Mesothelial cell of epicardium (in vitro differentiated cells): Measurements from ENCODE around the gene OTUB2. TPM values are rescaled to one million over a fixed set of nuclear protein-coding genes. Genes with fewer than 3 reads are reported as not detected.

Experiments
- DNase-seq, 2 experiments: peaks; one replicate each; pipeline ENCODE4 v3.0.0; 2021; ENCODE audit warnings: low spot score in 2 of 2; ENCODE audit not compliant: unreplicated experiment in 2 of 2
- H3K27ac Mint-ChIP-seq: 2 replicates; pipeline ENCODE4 v1.8.0; 2021; ENCODE audit warnings: mixed read lengths
- H3K27me3 Mint-ChIP-seq: 2 replicates; pipeline ENCODE4 v1.8.0; 2021; ENCODE audit warnings: low read depth, mixed read lengths
- H3K36me3 Mint-ChIP-seq: 2 replicates; pipeline ENCODE4 v1.8.0; 2021; ENCODE audit warnings: mixed read lengths
- H3K4me1 Mint-ChIP-seq: 2 replicates; pipeline ENCODE4 v1.8.0; 2021; ENCODE audit warnings: mixed read lengths
- H3K4me3 Mint-ChIP-seq: 2 replicates; pipeline ENCODE4 v1.8.0; 2021; ENCODE audit warnings: mild to moderate bottlenecking, moderate library complexity, mixed read lengths
- H3K9me3 Mint-ChIP-seq: 2 replicates; pipeline ENCODE4 v1.8.0; 2021; ENCODE audit warnings: mixed read lengths
- total RNA-seq: library from RNA; stranded (reverse); gene quantifications from 3 replicates; pipeline ENCODE4 v1.2.1, GENCODE V29; 2021
- TF ChIP-seq, protein P1 (sequence below): fragments of 200-600 bp; sonication (generic); IDR thresholded peaks from one replicate; pipeline ENCODE4 v1.5.0; 2021; ENCODE audit warnings: antibody characterized with exemption; ENCODE audit not compliant: unreplicated experiment

The OTUB2 gene
- total RNA-seq, 1 donor from 2014 or later: 6.6 TPM

GRCh38 chr14:94080621-94081385, 54.7 kb downstream of the OTUB2 start, which contains the start of the genes DDX24 and IFI27L1:
DDX24 (minus strand) TSS chr14:94081202; CDS start chr14:94079742, 1,460 bp downstream.
IFI27L1 (plus strand) TSS chr14:94081310; CDS start chr14:94096938, 15,628 bp downstream.
- DNase-seq: peak; percentile 91 to 96
- TF ChIP-seq, protein P1, sequence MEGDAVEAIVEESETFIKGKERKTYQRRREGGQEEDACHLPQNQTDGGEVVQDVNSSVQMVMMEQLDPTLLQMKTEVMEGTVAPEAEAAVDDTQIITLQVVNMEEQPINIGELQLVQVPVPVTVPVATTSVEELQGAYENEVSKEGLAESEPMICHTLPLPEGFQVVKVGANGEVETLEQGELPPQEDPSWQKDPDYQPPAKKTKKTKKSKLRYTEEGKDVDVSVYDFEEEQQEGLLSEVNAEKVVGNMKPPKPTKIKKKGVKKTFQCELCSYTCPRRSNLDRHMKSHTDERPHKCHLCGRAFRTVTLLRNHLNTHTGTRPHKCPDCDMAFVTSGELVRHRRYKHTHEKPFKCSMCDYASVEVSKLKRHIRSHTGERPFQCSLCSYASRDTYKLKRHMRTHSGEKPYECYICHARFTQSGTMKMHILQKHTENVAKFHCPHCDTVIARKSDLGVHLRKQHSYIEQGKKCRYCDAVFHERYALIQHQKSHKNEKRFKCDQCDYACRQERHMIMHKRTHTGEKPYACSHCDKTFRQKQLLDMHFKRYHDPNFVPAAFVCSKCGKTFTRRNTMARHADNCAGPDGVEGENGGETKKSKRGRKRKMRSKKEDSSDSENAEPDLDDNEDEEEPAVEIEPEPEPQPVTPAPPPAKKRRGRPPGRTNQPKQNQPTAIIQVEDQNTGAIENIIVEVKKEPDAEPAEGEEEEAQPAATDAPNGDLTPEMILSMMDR: no peak
- peak within 1 kb of the TSS; percentile 99 for H3K4me3 Mint-ChIP-seq
- H3K27ac Mint-ChIP-seq: peak within 1 kb of the TSS; percentile 99
- H3K36me3 Mint-ChIP-seq: peaks cover 16% of the 10 kb centered on the region
- H3K27me3 Mint-ChIP-seq: no peaks in the 10 kb centered on the region
- peaks cover 41% of the 10 kb centered on the region for H3K4me1 Mint-ChIP-seq
- H3K9me3 Mint-ChIP-seq: no peaks in the 10 kb centered on the region

DNA sequence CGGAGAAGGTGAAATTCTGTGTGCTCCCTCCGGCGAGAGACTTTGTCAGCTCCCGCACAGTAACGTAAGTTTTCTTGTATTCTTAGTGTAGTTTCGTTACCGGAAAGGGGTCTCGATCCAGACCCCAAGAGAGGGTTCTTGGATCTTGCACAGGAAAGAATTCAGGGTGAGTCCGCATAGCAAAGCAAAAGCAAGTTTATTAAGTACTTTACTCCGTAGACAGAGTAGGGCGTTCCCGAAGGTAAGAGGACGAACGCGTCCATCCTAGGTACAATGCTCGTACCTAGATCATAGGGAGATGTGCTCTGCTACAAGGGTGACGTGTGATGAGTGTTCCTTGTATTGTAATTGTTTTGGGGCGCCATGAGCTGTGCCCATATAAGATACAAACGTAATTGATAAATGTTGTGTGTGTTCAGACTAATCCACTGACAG, 55.3 kb downstream of the OTUB2 start:
- Mint-ChIP-seq H3K27me3 (no peaks in the 10 kb centered on the region), H3K4me1 (peaks cover 41% of the 10 kb centered on the region), H3K4me3 (peak overlapping the region; percentile 99), H3K27ac (peak overlapping the region; percentile 99), H3K36me3 (peaks cover 16% of the 10 kb centered on the region), H3K9me3 (peaks cover 5% of the 10 kb centered on the region)
- no peak for DNase-seq
- TF ChIP-seq, protein P1: no peak

- Mint-ChIP-seq H3K27ac (no peak overlapping the region), H3K4me1 (peaks cover 6% of the 10 kb centered on the region), H3K27me3 (no peaks in the 10 kb centered on the region), H3K36me3 (peaks cover 3% of the 10 kb centered on the region), H3K4me3 (no peak overlapping the region), H3K9me3 (peaks cover 5% of the 10 kb centered on the region)
- no peak for DNase-seq
- TF ChIP-seq, protein P1: no peak
Observed at GRCh38 chr14:94087891-94088290, 61.8 kb downstream of the OTUB2 start.

DNA sequence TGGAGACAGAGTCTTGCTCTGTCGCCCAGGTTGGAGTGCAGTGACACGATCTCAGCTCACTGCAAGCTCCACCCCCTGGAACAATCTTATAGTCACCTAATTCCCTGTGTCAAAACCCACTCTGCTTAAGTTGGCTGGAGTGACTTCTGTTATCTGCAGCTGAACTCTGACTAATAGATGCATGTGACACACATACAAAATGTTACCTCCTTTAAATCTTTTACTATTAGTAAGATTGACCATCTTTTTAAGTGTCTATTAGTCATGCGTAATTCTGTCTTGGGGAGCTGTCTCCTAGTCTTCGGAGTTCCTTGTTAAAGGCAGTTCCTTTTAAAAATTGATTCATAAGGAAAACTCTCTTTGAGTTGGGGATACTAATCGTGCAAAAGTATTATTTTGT, 62.4 kb downstream of the OTUB2 start:
- Mint-ChIP-seq H3K27ac (no peak overlapping the region), H3K4me3 (no peak overlapping the region), H3K27me3 (no peaks in the 10 kb centered on the region), H3K9me3 (peaks cover 5% of the 10 kb centered on the region), H3K36me3 (peaks cover 2% of the 10 kb centered on the region), H3K4me1 (peaks cover 6% of the 10 kb centered on the region)
- TF ChIP-seq, protein P1: no peak
- no peak for DNase-seq

GRCh38 chr14:94089479-94089878, 63.3 kb downstream of the OTUB2 start:
- peaks cover 5% of the 10 kb centered on the region for H3K9me3 Mint-ChIP-seq
- DNase-seq: no peak
- no peaks in the 10 kb centered on the region for H3K27me3 Mint-ChIP-seq
- no peak overlapping the region for H3K27ac Mint-ChIP-seq
- H3K4me1 Mint-ChIP-seq: peaks cover 4% of the 10 kb centered on the region
- H3K36me3 Mint-ChIP-seq: peaks cover 2% of the 10 kb centered on the region
- no peak overlapping the region for H3K4me3 Mint-ChIP-seq
- TF ChIP-seq, protein P1: no peak
